ENCODE measurements around the gene HDAC10. TPM values are rescaled to one million over a fixed set of nuclear protein-coding genes. Genes with fewer than 3 reads are reported as not detected.
"Not testable (repeated sequence)": the region's sequence is repeated elsewhere in the genome, so short reads cannot be mapped to it uniquely, and the experiment has no call there.

Gene HDAC10
- total RNA-seq, 1 donor from 2014 or later = 12.0 TPM

DNA sequence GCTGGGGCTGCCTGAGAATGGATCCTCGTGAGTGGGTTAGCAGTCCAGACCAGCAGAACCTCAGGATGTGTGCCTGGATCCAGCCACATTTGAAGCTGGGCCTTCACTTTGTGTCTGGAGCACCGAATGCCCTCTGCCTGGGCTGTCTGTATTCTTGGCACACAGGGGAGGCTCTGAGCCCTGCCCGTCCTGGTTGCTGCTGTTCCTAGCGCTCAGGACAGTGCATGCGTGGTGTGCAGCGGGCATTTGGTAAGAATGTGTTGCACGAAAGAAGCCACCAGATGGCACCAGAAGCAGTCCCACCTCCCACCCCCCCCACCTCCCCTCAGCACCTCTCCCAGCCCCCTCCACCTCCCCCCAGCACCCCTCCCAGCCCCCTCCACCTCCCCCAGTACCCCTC, 23.2 kb upstream of the HDAC10 start:
- intact Hi-C loops (cut with DNase I) = no loop called here
- ATAC-seq (ENCODE audit: poor library complexity) = peak; percentile 4
- peak; percentile 73 for DNase-seq

DNA sequence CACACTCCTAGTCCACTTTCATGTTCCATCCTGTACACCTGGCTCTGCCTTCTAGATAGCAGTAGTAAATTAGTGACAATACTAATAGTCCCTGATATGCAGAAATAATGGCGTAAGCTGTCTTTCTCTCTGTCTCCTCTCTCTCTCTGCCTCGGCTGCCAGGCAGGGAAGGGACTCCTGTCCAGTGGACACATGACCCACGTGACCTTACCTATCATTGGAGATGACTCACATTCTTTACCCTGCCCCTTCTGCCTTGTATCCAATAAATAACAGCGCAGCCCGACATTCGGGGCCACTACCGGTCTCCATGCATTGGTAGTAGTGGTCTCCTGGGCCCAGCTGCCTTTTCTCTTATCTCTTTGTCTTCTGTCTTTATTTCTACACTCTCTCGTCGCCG, 22.7 kb upstream of the HDAC10 start:
- DNase-seq; intact Hi-C loops (cut with DNase I); ATAC-seq (ENCODE audit: poor library complexity): not testable (repeated sequence)

DNA sequence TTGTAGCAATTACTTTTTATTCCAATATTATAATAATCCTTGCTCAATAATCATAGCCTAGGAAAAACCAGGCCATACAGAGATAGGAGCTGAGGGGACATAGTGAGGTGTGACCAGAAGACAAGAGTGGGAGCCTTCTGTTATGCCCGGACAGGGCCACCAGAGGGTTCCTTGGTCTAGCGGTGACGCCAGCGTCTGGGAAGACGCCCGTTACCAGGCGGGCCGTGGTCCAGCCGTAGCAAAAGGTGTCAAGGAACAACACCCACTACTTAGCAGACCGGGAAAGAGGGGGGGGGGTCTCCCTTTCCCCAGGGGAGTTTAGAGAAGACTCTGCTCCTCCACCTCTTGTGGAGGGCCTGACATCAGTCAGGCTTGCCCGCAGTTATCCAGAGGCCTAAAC, 22.3 kb upstream of the HDAC10 start:
- ATAC-seq (ENCODE audit: poor library complexity); intact Hi-C loops (cut with DNase I); DNase-seq: not testable (repeated sequence)

- DNase-seq (no peak), ATAC-seq (ENCODE audit: poor library complexity) (no peak)
- intact Hi-C loops (cut with DNase I) = no loop called here
Observed at GRCh38 chr22:50272044-50272802, 21.2 kb upstream of the HDAC10 start.

DNA sequence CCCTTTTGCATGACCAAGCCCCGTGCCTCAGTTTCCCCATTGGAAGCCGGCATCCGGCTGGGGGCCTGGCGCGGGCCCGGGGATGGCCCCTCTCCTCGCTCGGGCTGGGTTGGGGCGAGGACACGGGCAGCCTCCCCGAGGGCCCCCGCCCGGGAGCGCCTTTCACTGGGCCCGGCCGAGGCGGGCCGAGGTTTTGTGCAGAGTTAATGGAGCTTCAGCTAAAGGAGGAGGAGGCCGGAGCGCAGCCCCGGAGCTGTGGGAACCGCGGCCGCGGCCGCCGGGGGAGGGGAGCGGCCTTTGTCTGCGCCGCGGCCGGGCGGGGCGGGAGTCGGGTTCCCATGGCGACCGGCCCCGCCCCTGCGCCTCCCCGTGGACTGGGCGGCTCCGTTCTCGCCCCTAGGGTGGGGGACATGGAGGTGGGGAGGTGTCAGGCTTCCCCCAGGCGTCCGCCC, 20.5 kb upstream of the HDAC10 start:
- DNase-seq = peak; percentile 79
- intact Hi-C loops (cut with DNase I) = no loop called here

DNA sequence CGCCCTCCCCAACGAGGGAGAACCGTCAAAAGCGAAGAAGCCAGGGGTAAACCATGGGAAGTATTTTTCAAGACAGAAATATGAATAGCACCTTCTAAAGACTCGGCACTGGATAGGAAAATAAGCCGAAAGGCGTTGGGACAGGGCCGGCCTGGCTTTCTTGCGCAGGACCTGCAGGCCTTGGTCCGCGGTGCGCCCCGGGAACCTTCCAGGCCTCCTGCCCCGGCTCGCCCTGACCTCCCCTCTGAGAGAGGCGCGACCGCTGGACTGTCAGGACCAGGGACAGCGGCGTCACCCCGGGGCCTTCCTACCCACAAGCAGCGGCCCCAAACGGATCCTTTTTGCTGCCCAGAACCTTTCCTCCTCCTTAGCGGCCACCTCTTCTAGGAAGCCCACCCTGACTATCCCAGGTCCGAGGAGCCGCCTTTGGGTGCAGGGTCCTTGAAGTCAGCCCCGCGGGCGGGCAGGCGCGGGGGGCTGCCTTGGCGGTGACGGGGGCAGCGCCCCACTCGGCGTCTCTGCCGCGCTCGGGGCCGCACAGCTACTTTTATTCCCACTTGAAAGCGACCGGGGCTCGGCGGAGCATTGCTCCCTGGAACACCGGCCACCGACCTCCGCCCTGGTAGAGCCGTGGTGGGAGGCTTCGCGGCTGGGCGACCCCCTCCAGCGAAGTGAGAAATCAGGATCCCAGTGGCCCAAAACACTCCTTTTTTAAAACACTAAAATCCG, 19.8 kb upstream of the HDAC10 start:
- ATAC-seq (ENCODE audit: poor library complexity) (peak; percentile 63), DNase-seq (peak; percentile 83)

More for the DNA sequence above, 20.5 kb upstream of the HDAC10 start:
- peak; percentile 31 for ATAC-seq (ENCODE audit: poor library complexity)

DNA sequence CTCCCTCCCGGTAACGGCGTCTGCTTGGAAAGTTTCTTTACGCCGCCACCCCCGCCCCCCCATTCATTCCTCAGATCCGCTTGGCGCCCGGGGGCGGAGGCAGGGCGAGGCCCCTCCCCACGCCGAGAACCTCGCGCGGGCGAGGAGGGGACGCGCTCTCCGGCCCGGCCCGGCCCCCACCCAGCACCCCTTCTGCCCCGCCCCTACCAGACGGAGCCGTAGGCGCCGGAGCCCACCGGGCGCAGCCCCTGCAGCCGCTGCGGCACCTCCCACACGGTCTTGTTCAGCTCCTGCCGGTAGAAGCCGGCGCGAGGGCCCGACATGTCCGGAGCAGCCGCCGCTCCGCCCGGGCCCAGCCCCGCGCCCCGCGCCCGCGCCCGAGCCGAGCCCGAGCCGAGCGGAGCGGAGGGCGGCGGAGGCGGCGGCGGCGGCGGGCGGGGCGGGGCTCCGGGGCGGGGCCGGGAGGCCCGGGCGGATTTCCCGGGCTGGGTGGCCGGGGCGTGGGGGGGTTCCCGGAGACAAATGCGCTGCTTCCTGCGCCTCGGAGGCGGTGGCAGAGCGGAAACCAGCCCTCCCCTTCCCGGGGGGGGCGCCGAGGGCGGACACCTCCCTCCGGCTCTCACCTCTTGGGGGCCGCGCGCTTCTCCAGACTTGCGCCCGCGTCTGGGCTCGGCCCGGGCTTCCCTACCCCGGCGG, 19.1 kb upstream of the HDAC10 start, which contains the start of gene MAPK11:
MAPK11 (minus strand) TSS at position 411 of the 696 bp plus-strand sequence; CDS start at position 323, 88 bp downstream.
- DNase-seq (peak; percentile 78), ATAC-seq (ENCODE audit: poor library complexity) (peak; percentile 28)
- intact Hi-C loops (cut with DNase I) = no loop called here

More for the DNA sequence above, 19.8 kb upstream of the HDAC10 start:
- intact Hi-C loops (cut with DNase I) = no loop called here

- no peak for ATAC-seq (ENCODE audit: poor library complexity)
- intact Hi-C loops (cut with DNase I) = no loop called here
- DNase-seq = no peak
Observed at GRCh38 chr22:50269573-50269969, 18.5 kb upstream of the HDAC10 start.

DNA sequence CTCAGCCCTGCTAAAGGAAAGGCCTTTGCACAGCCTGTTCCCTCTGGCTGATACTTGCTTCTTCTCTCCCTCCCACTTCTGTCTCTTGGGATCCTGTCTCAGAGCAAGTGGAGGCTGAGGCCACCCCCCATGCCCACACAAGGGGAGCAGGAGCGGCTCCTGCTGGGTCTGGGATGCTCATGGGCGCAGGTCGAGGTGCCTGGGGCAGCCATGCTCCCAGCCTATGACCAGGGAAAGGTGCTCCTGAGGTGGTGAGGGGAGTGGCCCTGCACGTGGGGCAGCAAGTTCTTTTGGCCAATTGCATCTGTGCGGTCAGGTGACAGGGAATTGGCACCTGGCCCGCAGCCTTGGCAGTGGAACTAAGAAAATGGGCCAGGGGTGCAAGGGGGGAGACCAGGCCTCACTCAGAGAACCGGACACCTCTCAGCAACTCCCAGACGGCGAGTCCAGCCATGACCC, 17.6 kb upstream of the HDAC10 start:
- ATAC-seq (ENCODE audit: poor library complexity) (no peak), DNase-seq (no peak)
- intact Hi-C loops (cut with DNase I) = no loop called here

GRCh38 chr22:50267591-50268390, 16.7 kb upstream of the HDAC10 start:
- DNase-seq (peak; percentile 75), ATAC-seq (ENCODE audit: poor library complexity) (peak; percentile 79)
- intact Hi-C loops (cut with DNase I) = no loop called here

DNA sequence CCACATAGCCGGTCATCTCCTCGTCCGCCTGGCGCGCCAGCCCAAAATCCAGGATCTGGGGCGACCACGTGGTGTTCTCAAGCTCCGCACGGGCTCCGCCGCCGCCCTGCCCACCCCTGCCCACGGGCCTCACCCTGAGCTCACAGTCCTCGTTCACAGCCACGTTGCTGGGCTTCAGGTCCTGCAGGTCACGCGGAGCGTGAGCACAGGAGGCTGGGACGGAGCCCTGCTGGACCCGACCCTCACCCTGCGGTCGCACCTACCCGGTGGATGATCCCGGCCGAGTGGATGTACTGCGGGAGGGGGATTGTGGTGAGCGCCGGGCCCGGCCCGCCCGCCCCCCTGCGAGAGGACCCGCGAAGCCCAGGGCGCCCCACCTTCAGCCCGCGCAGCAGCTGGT, 15.9 kb upstream of the HDAC10 start:
- intact Hi-C loops (cut with DNase I) = no loop called here
- no peak for DNase-seq
- ATAC-seq (ENCODE audit: poor library complexity) = no peak

- intact Hi-C loops (cut with DNase I) = no loop called here
Observed at GRCh38 chr22:50264946-50265669, 14.0 kb upstream of the HDAC10 start.

DNA sequence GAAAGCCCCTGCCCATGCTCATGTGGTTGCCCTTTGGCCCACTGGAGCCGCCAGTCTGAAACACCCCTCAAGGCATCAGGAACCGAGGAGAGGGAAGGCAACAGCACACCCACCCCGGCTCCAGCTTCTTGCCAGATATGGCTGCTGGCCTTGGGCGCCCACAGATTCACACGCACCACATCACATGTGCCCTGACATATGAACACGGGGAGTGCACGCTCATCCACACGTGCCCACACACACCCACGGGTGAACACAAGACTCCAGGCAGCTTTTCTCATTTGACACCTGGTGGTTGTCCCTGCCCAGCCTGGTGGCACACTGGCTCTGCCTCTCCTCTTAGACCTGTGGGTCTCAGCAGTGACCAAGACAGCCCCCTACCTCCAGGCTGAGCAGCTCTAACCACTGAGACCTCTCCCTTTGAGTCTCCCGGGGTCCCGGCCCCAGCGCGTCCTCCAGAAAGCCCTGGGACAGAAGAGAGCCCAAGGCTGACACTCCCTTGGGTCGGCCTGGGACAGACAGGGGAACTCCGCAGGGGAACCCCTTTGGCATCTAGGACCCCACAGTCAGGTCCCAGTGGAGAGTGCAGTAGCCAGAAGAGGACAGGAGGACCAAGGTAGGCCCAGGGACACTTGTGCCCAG, 13.2 kb upstream of the HDAC10 start:
- ATAC-seq (ENCODE audit: poor library complexity) (no peak), DNase-seq (no peak)
- intact Hi-C loops (cut with DNase I) = no loop called here

More at GRCh38 chr22:50264946-50265669, 14.0 kb upstream of the HDAC10 start:
- no peak for ATAC-seq (ENCODE audit: poor library complexity)
- no peak for DNase-seq

- ATAC-seq (ENCODE audit: poor library complexity) = no peak
- intact Hi-C loops (cut with DNase I) = no loop called here
- DNase-seq = no peak
Observed at GRCh38 chr22:50262973-50263617, 12.0 kb upstream of the HDAC10 start.

DNA sequence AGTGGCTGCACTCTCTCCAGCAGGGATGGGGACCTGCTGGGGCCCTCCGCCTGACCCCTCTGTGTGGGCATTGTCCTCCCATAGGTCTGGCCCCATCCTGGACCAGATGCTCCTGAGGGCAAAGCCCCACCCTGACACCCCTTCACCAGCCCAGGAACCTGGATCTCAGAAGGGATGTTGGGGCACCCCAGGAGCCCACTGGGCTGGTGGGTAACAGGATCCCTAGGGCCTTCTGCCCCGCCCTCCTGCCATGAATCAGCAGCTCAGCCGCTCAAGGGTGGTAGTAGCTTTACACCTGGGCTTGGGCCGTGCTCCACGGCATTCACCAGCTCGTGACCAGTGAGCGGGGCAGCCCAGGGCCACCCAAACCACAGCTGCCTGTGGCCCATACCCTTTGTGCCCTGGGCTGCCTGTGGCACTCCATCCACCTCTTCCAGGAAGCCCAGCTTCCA, 11.4 kb upstream of the HDAC10 start:
- no peak for ATAC-seq (ENCODE audit: poor library complexity)
- no peak for DNase-seq
- intact Hi-C loops (cut with DNase I) = no loop called here

DNA sequence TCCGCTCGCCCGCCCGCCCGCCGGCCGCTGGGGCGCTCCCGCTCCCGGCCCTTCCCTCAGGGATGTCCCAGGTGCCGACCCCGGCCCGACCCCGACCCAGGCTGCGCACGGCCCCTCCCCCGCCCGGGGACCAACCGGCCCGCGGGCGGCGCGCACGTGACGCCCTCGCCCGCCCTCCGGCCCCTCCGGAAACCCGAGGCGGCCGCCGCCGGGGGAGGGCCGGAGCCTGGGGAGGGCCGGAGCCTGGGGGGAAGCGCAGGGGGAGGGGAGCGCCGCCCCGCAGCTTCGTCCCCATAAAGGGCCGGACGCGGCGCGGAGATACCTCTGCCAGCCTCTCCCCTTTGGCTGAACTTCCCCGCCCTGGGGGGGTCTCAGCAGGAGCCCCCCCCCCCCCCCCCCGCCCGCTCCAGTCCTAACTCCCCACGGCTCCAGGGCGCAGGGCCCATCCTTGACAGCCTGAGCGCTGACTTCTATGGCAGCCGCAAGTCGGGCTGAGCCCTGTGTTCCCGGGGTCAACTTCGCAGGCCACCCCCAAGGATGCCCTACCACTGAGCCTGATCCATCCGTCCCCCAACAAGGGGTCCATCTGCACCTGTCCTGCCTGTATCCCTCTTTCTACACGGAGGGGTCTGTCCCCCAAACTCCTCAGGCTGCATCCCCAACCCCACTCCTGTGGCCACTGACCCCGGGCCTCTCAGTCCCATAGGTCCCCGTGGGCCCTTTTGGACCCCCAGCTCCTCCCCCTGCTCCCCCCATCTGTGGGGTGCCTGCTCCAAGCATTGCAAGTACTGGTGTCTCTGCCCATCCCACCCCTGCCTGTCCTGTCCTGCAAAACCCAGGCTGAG, 10.8 kb upstream of the HDAC10 start, which contains the start of gene MAPK12:
MAPK12 (minus strand) TSS at position 69 of the 845 bp plus-strand sequence. CDS start 174 bp downstream, outside the sequence.
- intact Hi-C loops (cut with DNase I) = no loop called here
- DNase-seq (no peak), ATAC-seq (ENCODE audit: poor library complexity) (no peak)
